Body of pancreas (tissue), 4 donors: Measurements from ENCODE around the gene TENT5C. TPM values are rescaled to one million over a fixed set of nuclear protein-coding genes. Genes with fewer than 3 reads are reported as not detected.

Experiments used
- ATAC-seq: fragments of 150-250 bp; one replicate; pipeline ENCODE4 v1.9.1; 2016
- DNase-seq, 4 donors: peaks; one replicate each; pipeline ENCODE4 v3.0.0-alpha.2; 2019
- H3K27ac ChIP-seq, 4 donors: fragments of 200-600 bp; sonication (generic); 1 replicate in 3 of 4; 2 replicates in 1 of 4; pipeline versions ENCODE4 v1.5.1 to v1.6.1; 2016 to 2019; ENCODE audit warnings: mild to moderate bottlenecking in 1 of 4, mixed read lengths in 1 of 4, moderate library complexity in 1 of 4
- H3K27me3 ChIP-seq, 2 donors: fragments of 200-600 bp; sonication (generic); one replicate each; pipeline ENCODE4 v1.6.0; 2016; ENCODE audit warnings: mild to moderate bottlenecking in 1 of 2
- H3K36me3 ChIP-seq, 2 donors: fragments of 200-600 bp; sonication (generic); replicated peaks in 1 of 2; 2 replicates each; pipeline ENCODE4 v1.5.1; 2016; ENCODE audit warnings: low read depth in 2 of 2; ENCODE audit not compliant: insufficient read depth in 1 of 2
- H3K4me1 ChIP-seq: fragments of 200-600 bp; sonication (generic); one replicate; pipeline ENCODE4 v1.6.0; 2016
- H3K4me3 ChIP-seq, 2 donors: fragments of 200-600 bp; sonication (generic); 1 replicate in 1 of 2; 2 replicates in 1 of 2; pipeline ENCODE4 v1.5.1; 2016 to 2019
- H3K9me3 ChIP-seq, 3 donors: fragments of 200-600 bp; sonication (generic); 1 replicate in 2 of 3; 2 replicates in 1 of 3; pipeline ENCODE4 v1.5.1; 2016
- CTCF ChIP-seq, 7 experiments: fragments of 450-650 bp in 4 of 7; fragments of 200-600 bp in 3 of 7; sonication (generic) in 3 of 7; IDR thresholded peaks; one replicate each; pipeline ENCODE4 v1.5.1; 2016 to 2019; ENCODE audit warnings: antibody characterized with exemption in 7 of 7
- POLR2A ChIP-seq, 3 donors: fragments of 450-650 bp; IDR thresholded peaks; one replicate each; pipeline ENCODE4 v1.6.1; 2016; ENCODE audit warnings: antibody characterized with exemption in 3 of 3, mild to moderate bottlenecking in 2 of 3
- WGBS, 2 donors: methylation state at CpG; one replicate each; pipeline ENCODE4 v1.1.5; 2017; 5-methylcytosine and 5-hydroxymethylcytosine counted together
- intact Hi-C: fragments of 100-400 bp; cut with DNase I; formaldehyde crosslinking; loops from one replicate; pipeline ENCODE4 v1.15.1; 2023
- total RNA-seq, 2 donors: library from RNA; depleted of rRNA; stranded (reverse); fragments of >200 nt; gene quantifications; one replicate each; pipeline ENCODE4 v1.1.0, GENCODE V29; 2016

TENT5C gene
- total RNA-seq, 2 donors from 2014 or later: 30.0 to 39.7 TPM

GRCh38 chr1:117563492-117563875 is 42.4 kb upstream of the TENT5C start:
- no peak overlapping the region for H3K4me3 ChIP-seq
- TF ChIP-seq CTCF (IDR thresholded peaks at IDR 0.05) (no peak), POLR2A (IDR thresholded peaks at IDR 0.05) (no peak)
- H3K27me3 ChIP-seq: no peaks in the 10 kb centered on the region
- intact Hi-C loops: no loop called here
- H3K27ac ChIP-seq: peak overlapping the region; percentile 52 to 72 (median 66)
- H3K4me1 ChIP-seq: peaks cover 45% of the 10 kb centered on the region
- DNase-seq: no peak
- H3K36me3 ChIP-seq: no peaks in the 10 kb centered on the region
- no peak for ATAC-seq
- WGBS, 2 donors: 89 to 91% methylated on average over 4 of the region's 4 CpGs
- H3K9me3 ChIP-seq: no peaks in the 10 kb centered on the region

GRCh38 chr1:117564227-117565075 is 41.4 kb upstream of the TENT5C start:
- Histone ChIP-seq H3K27me3 (no peaks in the 10 kb centered on the region), H3K9me3 (no peaks in the 10 kb centered on the region), H3K4me3 (no peak overlapping the region), H3K27ac (no peak overlapping the region), H3K4me1 (peaks cover 45% of the 10 kb centered on the region), H3K36me3 (no peaks in the 10 kb centered on the region)
- no peak for ATAC-seq
- WGBS, 2 donors: 71 to 84% methylated on average over 8 of the region's 8 CpGs
- DNase-seq: no peak
- TF ChIP-seq POLR2A (IDR thresholded peaks at IDR 0.05) (no peak), CTCF (IDR thresholded peaks at IDR 0.05) (no peak)
- intact Hi-C loops: no loop called here

GRCh38 chr1:117565076-117565556 is 40.7 kb upstream of the TENT5C start:
- no peak for DNase-seq
- ATAC-seq: no peak
- H3K4me3 ChIP-seq: no peak overlapping the region
- no peak for TF ChIP-seq POLR2A (IDR thresholded peaks at IDR 0.05)
- TF ChIP-seq CTCF (IDR thresholded peaks at IDR 0.05): no peak
- intact Hi-C loops: no loop called here
- H3K27me3 ChIP-seq: no peaks in the 10 kb centered on the region
- H3K36me3 ChIP-seq: no peaks in the 10 kb centered on the region
- 84% methylated on average over 4 of the region's 4 CpGs for WGBS, 2 donors
- no peaks in the 10 kb centered on the region for H3K9me3 ChIP-seq
- H3K4me1 ChIP-seq: peaks cover 48% of the 10 kb centered on the region
- H3K27ac ChIP-seq: no peak overlapping the region

GRCh38 chr1:117565745-117566455 is 39.9 kb upstream of the TENT5C start:
- ATAC-seq: no peak
- intact Hi-C loops: no loop called here
- TF ChIP-seq POLR2A (IDR thresholded peaks at IDR 0.05) (no peak), CTCF (IDR thresholded peaks at IDR 0.05) (no peak)

More at GRCh38 chr1:117565745-117566455, 39.9 kb upstream of the TENT5C start:
- Histone ChIP-seq H3K4me1 (peaks cover 56% of the 10 kb centered on the region), H3K27ac (peak overlapping the region in 1 of 4 donors; percentile 6), H3K9me3 (no peaks in the 10 kb centered on the region), H3K36me3 (no peaks in the 10 kb centered on the region), H3K4me3 (no peak overlapping the region), H3K27me3 (no peaks in the 10 kb centered on the region)
- peak in 2 of 4 donors; percentile 54 to 68 for DNase-seq
- WGBS, 2 donors: 66 to 100% methylated on average over 1 to 7 of the region's 8 CpGs
